ENCODE measurements around the gene NXPH4.

DNA sequence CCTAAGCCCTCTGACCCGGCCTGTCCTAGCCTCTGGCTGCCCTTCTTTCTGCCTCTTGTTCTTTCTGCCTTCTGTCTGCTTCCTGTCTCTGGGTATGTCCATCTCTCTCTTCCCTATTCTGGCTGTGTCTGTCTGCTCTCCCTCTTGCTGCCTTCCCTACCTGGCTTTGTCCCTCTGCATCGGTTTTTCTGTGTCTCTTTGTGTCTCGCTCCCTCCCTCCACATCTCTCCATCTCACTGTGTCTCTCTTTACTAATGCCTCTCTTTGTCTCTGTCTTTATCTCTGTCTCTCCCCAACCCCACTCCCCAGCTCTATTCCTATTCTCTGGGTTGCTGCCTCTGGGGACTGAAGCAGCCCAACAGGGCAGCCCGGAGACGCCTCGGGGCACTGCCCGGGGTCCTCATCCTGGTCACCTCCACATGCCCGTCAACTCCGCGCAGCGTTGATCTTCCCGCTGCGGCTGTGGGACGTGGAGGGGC is 23.0 kb downstream of the NXPH4 start:
- TF ChIP-seq CTCF (IDR thresholded peaks at IDR 0.05 in 4 of 5, conservative IDR thresholded peaks at IDR 0.05 in 1 of 5) (no peak), POLR2A (IDR thresholded peaks at IDR 0.05) (no peak)

Measured in gastrocnemius medialis (tissue), 4 donors.